PC-3 (cell line): ENCODE results near the gene TCOF1.

Experiments
- CTCF ChIP-seq: fragments of 300-600 bp; sonication (generic); conservative IDR thresholded peaks from 2 replicates; pipeline ENCODE4 v1.5.1; 2017; ENCODE audit warnings: antibody characterized with exemption, low read depth, mild to moderate bottlenecking, low read length
- EZH2 ChIP-seq: fragments of 300-600 bp; sonication (generic); IDR thresholded peaks from one replicate; pipeline ENCODE4 v1.6.1; 2017; ENCODE audit warnings: antibody characterized with exemption, mild to moderate bottlenecking, low read length; ENCODE audit not compliant: unreplicated experiment
- EZH2phosphoT487 ChIP-seq: fragments of 300-600 bp; sonication (generic); IDR thresholded peaks from 2 replicates; pipeline ENCODE4 v1.6.1; 2018; ENCODE audit warnings: mild to moderate bottlenecking, antibody characterized with exemption, low read length, borderline replicate concordance

GRCh38 chr5:150396267-150396666, 38.8 kb downstream of the TCOF1 start:
- TF ChIP-seq CTCF (no peak), EZH2 (no peak), EZH2phosphoT487 (no peak)
